ENCODE results near the gene PTPRF.

Gene PTPRF

DNA sequence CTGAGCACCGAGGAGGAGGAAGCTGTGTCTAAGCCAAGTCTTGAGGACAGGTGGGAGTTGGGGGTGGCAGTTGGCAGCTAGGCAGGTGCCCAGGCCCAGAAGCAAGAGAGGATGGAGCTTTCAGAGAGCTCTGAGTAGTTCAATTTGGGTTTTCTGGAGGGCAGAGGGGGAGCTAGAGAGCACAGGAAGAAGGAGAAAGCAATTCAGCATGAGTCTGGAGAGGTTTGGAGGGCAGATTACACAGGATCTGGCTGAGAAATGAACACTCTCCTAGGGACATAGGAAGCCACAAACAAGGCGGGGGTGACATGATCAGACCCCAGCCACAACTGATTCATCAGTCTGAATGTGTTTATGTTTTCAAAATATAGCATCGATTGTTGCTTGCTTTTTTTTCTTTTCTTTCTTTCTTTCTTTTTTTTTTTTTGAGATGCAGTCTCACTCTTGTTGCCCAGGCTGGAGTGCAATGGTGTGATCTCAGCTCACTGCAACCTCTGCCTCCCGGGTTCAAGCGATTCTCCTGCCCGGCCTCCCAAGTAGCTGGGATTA is 23.8 kb downstream of the PTPRF start:
- no peak for DNase-seq

DNA sequence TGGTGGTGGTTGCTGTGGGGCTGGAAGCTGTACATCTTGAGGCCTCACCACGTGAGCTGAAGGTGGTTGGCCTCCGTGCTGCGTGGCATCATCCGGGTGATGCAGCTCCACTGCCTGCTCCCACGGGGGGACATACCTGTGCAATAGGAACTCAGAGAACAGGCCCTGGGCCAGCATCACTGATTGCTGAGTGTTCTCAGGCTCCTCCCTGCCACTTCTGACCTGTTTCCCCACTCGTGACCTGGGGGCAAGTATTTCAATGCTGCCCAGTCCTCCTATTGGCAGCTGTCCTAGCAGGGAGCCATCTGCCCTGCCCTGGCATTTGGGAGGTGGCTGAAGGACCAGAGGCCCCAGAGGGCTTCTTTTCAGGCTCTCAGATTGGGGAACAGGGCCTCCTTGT is 26.1 kb downstream of the PTPRF start:
- no peak for DNase-seq

DNA sequence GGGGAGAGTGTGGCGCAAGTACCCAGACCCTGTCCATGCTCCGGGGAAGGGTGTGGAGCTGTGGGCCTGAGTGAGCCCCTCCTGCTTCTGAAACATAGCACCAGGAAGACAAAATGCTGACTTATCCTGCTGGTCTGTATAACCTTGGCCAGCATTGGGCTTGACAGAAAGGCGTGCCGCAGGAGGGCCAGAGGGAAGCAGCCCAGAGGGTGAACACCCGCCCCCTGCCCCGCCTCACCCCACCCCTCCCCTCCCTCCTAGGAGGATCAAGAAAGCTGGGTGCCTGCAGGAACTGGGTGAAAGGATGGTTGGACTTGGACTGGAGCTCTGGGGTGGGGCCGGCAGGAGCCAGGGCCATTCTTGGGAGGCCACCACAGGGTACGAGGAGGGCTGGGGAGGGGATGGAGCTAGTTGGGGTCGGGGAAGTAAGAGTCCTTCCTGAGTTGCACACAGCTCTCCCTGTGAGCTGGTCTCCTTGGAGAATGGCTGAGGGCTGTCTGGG is 27.1 kb downstream of the PTPRF start:
- DNase-seq, result no peak

DNA sequence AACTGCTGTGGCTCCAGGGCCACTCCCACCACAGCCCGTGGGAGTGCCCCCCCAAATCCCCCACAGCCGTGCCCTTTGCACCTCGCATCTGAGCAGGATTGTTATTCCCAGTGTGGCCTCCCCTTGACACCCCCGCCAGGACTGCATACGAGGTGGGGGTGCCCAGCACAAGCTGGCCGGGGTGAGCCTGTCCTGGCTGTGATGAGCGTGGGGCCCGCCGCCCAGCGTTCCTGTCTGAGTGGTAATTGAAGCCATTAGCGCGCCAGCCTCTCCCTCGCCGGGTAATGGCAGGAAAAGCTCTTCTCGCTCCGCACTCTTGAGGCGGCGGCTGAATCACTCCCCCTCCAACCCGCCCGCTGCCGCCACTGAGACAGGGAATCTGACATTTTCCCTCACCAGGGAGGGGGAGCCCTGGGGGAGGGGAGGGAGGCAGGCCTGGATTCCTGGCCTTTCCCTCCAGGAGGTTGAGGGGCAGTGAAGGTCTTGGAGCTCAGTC is 27.7 kb downstream of the PTPRF start:
- DNase-seq, result no peak

DNA sequence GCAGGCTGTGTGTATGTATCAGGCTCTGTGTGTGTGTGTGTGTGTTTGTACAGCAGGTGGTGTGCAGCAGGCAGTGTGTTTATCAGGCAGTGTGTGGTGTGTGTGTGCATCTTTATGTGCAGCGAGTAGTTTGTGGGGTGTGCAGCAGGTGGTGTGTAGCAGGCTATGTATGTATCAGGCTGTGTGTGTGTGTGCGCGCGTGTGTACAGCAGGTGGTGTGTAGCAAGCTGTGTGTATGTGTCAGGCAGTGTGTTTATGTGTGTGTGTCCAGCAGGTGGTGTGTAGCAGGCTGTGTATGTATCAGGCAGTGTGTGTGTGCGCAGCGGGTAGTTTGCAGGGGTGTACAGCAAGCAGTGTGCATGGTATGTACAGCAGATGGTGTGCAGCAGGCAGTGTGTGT is 29.0 kb downstream of the PTPRF start:
- DNase-seq, result no peak

DNA sequence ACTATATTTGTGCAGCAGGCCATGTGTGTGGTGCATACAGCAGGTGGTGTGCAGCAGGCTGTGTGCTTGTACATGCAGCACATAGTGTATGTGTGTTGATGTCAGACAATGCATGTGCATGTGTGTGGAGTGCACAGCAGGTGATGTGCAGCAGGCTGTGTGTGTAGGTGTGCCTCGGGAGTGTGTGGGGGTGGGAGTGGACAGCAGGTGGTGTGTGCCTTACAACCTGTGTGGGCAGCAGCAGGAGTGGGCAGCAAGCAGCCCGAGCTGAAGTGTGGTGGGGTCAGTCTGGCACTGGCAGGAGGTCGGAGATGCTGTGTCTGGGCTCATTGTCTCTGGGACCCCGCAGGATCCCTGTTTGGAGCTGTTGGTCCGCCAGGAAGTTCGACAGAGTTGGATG is 29.6 kb downstream of the PTPRF start:
- DNase-seq, result no peak

DNA sequence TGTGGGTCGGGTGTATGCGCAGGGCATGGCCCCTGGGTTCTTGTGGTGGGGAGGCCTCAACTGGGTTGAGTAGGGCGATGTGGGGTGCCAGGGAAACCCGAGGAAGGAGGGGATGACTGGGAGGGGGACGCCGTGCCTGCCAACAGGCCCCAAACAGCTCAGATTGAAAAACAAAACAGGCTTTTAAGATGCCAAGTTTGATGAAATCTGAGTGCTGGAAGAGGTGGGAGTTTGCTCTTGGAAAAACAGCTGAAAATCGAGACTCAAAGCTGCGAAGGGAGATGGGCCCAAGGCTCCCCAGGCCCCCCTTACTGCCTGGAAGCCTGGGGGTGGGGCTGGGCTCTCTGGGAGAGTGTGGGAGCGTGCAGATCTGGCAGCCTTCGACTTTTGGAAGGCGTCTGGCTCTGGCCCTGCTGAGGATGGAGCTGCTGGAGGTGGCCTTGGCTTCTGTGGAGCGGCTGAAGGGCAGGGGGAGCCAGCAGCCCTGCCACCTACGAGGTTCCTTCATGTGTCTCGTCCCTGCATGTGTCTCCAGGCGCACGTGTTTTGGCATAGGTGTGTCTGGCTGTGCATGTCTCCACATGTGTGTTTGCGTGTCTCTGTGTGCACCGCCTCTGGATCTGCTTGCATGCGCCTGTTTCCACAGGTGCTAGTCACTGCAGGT is 33.3 kb downstream of the PTPRF start:
- DNase-seq, result no peak

DNA sequence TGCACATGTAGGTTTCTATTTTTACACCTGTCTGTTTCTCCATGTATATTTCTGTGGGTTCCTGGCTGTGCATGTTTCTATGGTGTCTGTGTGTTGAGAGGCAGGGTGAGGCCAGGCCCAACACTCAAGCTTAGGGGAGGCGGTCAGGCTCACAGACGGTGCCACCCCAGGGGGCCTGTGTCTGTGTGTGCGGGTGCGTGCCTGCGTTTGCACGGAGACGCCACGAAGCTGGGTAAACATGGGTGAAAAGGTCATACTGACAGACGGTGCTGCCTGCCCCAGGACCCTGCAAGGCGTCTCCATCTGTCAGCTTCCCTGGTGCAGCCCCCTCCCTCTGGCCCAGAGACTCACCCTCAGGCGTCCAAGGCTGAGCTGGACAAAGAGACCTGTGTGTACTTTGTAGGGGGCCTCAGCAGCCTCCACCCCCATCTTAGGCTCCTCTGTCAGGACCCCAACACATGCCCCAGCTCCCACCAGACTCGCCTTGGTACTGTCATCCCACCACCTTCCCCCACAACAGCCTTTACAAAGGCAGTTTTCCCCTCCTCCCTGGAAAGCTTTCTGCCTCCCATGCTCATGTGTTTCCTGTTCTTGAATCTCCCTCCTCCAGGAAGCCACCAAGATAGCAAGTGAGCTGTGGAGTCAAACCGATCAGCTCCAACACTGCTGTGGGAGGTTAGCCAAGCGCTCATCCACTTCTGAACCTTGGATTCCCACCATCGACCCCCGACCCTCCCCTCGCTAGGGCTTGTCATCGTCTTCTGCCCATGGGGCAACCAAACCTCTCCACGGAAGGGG is 34.1 kb downstream of the PTPRF start:
- no peak for DNase-seq

DNA sequence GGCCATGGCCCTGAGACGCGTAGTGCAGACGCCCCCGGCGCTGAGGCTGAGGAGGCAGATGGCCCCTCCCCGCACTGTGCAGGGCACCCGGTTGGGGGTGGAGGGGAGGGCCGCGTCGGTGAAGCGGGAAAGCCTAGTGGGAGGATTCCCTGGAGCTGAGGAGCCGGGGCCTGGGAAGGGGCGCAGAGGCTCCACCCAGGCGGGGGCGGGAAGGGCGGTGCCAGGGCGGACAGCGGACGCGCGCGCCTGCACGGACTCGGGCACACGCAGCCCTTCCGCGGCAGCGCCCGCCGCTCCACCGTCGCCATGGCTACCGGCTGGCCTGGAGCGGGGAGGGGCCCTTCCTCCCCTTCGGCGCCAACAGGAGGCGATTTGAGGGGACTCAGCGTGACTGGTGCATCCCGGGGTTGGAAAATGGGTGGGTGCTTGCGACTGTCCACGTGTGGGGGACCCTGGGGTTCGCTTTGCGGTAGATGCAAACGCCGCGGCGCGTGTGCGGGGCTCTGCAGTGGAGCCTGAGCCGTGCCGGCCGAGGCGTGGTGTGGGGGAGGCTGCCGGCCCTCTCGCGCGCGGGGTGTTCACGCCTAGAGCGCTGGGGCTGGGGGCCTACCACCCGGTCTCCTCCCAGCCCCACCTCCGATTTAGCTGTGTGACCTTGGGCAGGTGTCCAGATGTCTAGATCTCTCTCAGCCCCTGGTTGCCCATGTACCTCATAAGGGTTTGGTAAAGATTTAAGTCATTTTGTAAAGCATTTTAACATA is 35.1 kb downstream of the PTPRF start:
- DNase-seq, result no peak

DNA sequence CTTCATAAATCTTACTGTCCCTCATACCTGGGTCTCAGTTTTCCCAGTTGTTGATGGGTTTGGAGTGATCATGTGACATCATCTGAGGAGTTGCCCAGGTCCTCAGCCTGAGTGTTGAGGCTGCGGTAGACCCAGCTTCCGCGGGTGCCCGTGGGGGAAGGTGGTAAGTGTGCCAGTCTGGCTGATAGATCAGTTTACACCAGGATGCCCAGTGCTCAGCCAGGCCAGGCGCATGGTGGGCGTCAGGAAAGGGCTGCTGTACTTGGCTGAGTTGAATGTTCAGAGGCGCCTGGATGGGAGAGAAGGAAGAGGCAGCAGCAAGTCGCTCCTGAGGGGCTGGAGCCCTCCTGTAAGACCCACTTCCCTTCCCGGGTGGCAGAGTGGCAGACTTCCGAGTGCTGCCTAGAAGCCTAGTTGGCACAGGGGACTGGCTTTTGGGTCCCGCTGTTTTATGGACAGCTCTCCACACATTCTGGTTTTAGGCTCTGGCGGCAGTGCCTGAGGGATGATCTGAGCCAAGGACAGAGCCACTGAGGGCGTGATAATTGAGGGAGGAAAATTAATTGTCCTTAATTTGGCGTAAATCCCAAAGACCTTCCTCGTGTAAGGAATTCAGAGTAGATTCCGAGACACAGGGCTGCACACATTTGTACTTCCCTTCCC is 35.8 kb downstream of the PTPRF start:
- DNase-seq, result no peak

DNA sequence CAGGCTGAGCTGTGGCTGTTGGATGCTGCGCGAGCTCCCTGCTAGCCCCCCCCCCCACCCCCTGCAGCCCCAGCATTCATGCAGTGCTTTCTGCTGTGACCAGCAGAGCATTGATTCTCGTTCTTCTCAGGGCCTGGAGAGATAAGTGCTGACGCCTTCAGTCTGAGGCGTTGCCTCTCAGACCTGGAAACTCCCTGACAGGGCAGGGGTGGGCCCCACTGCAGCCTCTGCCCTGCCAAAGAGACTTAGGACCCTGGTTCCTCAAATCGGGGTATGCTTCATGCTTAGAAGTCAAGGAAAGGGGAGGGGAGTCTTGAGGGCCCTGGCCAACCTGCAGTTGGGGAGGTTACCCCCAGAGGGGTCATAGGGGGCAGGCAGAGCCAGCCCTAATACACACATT is 38.5 kb downstream of the PTPRF start:
- DNase-seq, result no peak

DNA sequence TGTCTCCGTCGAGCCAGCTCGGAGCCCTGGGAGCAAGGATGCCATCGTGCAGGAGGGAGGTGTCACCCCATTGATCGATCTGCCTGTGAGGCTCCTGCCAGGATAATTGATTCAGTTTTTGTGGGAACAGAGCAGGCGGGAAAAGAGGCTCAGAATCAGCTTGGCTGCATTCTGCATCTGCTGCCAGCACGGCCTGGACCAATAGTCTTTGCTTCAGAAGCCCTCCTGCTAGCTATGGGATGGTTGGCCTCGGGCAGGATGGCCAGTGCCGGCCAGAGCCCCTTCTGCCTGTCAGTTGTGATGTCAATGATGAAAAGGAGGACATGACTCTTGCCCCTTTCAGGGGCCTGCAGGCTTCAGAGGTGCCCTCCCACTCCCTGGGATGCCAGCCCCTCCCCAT is 39.6 kb downstream of the PTPRF start:
- no peak for DNase-seq

DNA sequence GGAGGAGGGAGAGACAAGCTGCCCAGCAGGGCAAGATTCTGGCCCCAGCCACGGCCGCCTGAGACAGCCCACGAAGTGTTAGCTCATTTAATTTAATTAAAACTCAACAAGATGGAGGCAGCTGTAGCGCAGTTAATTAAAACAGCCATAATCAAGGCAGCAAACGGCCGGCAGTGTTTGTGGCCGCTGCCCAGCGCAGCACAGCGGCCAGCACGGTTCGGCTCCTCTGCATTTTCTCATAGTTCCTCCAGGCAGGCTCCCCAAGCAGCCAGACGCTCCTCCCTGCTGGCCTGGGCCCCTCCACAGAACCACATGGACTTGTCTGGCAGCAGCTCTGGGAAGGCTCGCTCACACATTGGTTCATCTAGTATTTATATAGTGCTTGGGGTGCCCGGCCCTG is 40.0 kb downstream of the PTPRF start:
- no peak for DNase-seq

DNA sequence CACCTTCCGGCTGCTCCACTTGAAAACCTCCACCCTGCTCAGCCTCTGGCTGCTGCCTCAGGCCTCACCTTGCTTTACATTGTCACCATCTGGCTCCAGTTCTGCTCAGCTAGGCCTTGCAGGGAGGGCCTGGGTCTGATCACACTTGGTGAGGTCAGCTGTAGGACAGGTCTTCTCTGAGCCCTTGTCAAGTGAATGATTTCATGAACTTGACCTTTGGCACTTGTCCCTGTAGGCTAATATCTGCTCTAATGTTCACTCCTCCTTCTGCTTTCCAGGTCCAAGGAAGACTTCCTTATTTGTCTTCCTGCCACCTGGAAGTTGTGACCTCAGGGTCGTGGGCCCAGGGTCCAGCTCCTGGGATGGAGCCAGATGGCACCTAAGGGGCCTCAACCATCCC is 41.4 kb downstream of the PTPRF start:
- no peak for DNase-seq

DNA sequence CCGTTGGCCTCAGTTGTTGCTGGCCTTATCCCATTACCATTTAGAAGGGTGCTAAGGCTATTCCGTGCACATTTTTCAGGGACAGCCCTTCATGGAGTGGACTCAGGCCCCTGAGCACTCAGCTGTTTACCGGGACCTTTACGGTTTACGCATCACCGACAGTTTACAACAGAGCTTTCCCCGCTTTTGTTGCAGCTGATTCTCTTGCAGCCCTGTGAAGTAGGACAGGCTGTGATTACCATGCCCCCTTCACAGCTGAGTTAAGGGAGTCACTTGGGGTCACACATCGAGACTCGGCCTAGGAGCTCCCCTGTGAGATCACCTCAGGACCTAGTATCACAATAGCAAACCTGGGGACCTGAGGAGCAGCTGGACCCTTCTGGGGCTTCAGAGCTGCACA is 41.9 kb downstream of the PTPRF start:
- DNase-seq, result no peak

DNA sequence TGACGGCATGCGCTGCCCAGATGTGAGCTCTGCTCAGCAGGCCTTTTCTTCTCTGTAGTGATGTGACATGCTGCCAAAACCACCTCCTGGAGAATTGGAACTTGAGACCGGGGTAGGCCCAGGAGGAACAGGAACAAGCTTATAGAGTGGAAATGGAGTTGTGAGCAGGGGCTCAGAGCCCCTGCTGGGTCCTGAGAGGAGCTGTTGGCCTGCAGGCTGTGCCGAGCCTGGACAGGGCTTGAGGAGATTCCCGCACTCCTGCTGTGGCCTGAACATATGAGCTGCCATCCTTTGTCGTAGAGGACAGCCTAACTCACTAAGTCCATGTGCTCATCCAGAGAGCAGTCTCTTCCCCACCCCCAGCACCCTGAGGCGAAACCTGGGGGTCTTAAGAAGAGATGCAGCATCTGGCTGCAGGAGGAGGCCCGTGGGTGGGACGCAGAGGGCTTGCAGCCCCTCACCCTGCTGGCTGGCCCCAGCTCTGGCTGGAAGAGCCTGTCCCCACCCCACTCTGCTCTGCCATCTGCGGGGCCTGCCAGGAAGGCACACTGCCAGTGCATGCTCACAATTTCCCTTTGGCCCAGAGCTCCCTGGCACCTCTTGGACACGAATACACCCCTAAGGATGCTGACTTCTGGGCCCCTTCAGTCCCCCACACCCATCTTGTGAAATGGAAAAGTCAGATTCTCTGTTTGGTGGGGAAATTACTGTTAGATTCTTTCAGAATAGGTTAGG is 42.5 kb downstream of the PTPRF start:
- no peak for DNase-seq

DNA sequence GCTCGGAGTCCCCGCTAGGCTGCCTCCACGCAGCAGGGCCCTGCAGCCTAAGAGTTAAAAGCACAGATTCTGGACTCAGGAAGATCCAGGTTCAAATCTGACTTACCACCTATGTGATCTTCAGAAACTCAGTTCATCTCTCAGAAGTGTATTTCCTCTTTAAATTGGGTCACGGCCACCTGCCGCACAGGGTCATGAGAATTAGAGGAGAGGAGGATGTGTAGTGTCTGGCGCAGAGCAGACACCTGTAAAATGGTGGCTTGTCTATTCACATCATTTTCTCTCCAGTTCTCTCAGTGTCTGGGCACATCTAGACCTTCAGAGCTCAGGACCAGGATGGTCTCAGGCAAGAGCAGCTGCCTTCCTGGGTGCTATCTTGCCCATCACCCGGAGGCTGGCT is 45.8 kb downstream of the PTPRF start:
- DNase-seq, result no peak

DNA sequence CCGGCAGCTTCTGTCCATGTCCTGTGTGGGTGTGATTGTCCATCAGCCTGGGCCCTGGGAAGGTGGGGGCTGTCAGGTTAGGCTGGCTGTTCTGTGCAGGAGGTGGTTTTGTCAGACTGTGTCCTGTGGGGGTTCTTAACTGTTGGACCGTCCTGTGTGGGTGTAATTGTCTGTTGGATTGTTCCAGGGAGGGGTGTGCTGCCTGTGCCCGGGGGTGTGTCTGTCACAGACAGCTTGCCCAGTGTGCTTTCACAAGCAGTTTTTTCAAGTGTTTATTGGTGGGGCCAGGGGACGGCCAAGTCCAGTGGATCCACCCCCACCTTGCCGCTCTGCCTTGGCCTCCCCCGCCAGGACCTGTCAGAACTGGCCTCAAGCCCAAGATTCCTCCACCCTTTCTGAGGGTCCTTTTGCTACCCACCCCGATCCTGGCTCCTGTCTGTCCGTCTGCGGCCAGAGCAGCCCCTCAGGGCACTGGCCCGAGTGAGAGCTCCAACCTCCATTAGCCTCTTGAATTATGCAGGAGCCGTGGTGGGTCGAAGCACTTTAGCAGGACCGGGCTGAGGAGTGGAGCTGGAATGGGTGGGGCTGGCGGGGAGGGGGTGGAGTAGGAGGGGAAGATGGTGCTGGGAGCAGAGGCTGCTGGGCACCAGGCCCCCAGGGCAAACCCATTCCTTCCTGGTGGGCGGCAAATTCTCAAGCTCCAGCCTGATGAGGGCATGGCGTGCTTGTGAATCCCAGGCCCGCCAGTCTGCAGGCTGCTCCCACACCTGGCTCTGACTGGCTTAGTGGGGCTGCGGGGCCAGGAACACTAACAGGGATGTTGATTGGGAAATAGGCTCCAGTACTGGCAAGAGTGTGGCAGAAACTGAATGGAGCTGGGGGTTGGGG is 47.2 kb downstream of the PTPRF start:
- DNase-seq, result no peak

DNA sequence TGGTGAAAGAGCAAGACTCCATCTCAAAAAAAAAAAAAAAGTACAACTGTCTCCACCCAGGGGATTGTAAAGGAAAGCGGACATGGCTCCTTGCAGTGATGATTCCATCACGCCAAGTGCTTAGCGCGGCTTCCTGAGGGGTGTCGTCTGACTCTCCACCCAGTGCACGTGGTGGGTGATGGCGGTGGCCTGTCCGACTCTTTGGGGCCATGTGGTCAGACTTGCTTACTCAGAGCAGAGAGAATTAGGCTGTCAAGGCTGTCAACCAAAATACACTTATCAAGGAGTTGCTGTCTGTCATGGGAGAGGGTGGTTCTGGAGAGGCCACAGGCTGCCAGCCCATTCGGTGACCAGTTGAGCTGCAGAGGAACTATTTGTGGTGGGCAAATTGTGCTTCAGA is 49.4 kb downstream of the PTPRF start:
- no peak for DNase-seq

DNA sequence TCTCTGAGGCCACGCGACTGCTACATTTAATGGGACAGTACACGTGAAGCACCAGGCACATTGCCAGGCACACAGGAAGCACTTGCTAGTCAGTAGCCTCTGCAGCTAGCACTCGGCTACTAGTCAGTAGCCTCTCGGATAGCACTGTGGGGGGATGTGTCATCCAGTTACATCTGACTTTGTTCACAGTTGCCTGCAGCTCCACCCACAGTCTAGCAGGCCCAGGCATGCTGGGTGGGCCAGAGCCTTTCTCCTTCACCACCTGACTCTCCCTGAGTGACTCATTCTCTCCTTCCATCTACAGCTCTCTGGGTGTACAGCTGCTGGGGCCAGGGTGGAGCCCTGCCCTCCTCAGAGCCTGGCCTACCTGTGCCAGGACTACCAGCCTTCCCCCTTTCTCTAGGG is 51.5 kb downstream of the PTPRF start:
- DNase-seq, result no peak

DNA sequence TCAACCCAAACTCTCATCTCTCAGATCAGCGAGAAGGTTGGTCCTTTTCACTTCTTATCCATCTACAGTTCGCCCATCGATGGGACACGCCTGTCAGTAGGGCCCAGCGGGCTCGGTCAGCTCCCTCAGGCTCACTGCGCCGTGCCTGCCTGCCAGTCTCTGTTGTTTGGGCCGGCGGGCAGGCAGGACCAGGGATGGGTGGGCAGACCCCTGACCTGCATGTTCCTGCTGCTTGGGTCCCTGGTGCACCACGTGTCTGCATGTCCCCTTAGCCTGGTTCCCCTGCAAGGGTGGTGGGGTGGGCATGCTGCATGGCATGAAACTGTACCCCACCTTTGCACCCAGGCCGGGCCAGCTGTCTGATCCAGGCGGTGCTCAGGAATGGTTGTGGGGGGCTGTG is 52.4 kb downstream of the PTPRF start:
- DNase-seq, result no peak

All from CD4-positive, alpha-beta T cell treated with Interleukin-15 for 1 hour (primary cell).